HG02798 (cell line): ENCODE results near the gene ZNF532.

Experiments used
- ATAC-seq: cut with Tn5 transposase; IDR thresholded peaks from one replicate; pipeline ENCODE4 v1.9.1; 2021; ENCODE audit warnings: mild to moderate bottlenecking; ENCODE audit not compliant: unreplicated experiment, poor library complexity

The ZNF532 gene

DNA sequence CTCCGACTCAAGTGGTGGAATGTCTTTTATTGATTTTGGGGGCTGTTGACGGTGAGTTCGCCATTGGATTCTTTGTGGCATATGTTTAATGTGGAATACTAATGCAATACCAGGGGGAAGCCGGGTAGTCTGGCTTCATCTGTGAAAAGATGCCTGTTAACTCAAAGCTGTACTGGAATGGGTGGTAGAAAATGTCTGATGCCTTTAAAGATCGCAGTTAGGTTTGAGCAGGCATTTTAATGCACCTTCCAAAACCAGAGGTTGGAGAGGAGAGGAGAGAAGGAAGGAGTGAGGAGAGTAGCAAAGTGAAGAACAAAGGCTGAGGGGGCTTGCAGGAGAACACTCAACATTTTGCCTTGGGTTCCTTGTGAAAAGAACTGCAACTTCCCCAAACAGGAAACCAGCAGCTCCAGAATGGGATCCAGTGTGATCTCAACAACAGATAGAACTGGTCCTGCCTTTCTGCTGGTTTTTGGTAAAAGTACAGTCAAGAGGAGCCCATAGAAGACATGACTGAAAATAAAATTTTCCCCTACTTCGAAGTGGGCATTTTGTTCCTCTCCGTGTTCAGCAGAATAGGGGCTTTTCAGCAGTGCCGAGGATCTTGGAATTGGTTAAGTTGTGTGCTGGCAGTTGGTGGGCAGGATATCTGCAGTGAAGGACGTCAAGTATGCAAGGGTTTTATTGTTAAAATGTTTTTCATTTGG, 1.5 kb downstream of the ZNF532 start:
- ATAC-seq = no peak

- ATAC-seq = no peak
These were observed 2.1 kb downstream of the ZNF532 start for GRCh38 chr18:58866773-58867150.

GRCh38 chr18:58867281-58867961, 2.7 kb downstream of the ZNF532 start:
- ATAC-seq = no peak

DNA sequence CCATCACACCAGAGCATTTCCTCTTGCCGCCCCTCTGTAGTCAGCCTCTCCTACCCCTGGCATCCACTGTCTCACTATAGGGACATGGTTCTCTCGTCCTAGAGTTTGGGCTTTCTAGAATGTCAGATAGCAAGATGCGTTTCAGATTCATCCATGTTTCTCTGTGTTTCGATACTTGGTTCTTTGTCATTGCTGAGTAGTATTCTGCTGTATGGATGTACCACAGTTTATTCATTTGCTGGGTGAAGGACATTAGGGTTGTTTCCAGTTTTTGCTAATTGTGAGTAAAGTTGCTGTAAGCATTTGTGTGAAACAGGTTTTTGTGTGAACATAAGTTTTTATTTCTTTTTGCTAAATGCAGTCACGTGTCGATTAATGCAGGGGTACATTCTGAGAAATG, 3.8 kb downstream of the ZNF532 start:
- ATAC-seq = no peak

DNA sequence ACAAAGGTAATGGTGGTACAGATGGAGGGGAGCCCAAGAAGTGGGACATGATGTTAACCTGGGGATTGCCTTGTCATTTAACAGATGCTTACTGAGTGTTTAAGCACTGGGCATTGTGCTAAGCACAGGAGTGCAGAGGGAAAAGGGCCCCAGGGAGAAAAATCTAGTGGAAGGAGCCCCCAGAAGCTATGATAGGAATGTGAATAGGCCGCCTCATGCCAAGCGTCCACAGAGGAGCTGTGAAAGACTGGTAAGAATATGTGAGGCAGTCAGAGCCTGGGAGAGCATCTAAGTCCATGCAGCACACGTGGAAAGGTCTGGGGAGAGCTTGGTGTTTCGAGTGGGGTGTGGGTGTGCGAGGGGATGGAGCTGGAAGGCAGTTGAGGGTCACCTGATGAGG, 5.5 kb downstream of the ZNF532 start:
- no peak for ATAC-seq

DNA sequence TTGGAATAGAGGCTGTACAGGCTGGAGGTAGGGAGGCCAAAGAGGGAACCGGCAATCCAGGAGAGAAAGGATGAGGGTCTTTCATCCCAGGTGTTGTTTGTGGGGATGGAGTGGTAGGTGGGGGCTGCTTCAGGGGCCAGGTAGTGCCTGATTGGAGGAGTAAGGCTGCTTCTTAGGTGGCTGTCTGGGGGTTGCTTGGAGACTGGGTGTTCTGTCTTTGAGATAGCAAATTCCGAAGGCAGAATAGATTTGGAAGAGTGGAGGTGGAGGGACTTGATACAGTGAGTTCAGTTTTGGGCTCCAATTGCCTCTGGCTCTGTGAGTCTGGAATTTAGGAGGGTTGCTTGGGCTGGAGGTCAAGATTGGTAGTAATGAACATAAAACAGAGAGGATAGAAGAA, 5.9 kb downstream of the ZNF532 start:
- no peak for ATAC-seq

DNA sequence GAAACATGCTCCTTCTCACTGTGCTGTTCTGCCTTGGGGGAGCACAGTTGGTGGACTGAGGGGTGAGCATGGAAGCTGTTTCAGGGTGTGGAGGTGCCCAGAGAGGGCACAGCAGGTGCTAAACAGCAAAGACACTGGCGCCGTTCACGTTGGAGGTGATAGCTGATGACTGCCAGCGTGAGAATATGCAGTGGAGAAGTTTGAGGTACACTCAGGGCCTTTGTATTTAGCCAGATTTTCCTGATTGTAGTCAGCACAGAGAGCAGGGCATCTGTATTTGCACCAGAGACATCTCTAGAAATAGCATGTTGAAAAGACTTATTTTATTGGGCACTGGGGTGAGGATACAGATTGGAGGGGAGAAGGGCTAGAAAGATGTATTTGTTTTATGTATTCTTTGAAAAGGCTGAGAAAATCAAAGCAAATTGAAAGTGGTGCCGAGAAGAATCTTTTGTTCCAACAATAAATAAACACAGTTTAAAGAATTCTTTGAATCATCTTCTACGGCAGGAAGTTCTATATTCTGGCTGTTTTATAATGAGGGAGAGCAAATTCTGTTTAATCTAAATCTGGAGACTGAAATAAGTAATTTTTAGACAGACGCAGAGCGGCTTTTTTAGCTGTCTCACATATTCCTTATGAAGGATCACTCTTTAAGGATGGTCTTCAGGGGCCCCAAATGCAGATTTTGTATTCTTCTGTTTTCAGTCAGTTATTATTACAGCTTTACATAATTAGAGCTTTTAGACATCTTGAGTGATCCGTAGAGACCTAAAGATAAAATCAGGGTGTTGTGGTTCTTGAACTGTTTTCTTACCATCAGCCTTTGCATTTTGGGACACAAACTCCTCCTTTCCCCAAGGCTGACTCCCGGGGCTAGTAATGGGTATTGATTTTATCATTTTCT, 7.1 kb downstream of the ZNF532 start:
- no peak for ATAC-seq

DNA sequence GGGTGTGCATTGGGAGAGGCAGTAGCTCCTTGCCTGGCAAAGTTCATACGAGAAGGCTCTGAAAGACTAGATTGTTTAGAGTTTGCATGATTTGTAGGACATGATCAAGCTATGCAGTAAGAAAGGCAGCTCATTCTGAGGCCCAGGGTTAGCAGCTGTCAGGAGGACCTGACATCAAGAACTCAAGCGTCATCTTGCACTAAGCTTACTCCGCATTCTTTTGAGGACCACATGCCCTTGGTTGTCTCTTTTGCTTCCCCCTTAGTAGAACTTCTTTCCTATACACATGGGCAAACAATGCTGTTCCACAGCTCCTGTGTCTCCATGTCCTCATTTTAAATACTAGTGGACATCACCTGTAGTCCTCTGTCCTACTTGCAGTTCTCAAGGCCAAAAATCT, 14.0 kb downstream of the ZNF532 start:
- ATAC-seq = no peak

- no peak for ATAC-seq
These were observed 16.8 kb downstream of the ZNF532 start for GRCh38 chr18:58881477-58881876.

- ATAC-seq = no peak
These were observed 17.4 kb downstream of the ZNF532 start for GRCh38 chr18:58882044-58882443.

DNA sequence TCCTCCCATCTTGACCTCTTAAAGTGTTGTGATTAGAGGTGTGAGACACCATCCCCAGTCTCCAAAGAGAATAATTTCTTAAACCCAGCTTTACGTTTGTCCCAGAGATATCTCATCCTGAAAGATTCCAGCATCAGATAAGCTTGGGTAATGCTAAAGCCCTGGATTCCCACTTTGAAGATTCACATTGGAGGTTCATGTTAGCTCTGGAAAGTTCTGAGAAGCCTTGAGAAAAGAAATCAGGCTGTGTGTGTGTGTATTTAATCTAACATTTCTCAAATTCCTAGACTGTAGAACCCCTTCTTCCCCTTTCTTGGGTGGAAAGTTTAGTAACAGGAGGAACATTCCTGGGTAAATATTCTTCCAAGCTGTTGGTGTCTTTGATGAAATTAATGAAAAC, 18.0 kb downstream of the ZNF532 start:
- ATAC-seq = no peak

DNA sequence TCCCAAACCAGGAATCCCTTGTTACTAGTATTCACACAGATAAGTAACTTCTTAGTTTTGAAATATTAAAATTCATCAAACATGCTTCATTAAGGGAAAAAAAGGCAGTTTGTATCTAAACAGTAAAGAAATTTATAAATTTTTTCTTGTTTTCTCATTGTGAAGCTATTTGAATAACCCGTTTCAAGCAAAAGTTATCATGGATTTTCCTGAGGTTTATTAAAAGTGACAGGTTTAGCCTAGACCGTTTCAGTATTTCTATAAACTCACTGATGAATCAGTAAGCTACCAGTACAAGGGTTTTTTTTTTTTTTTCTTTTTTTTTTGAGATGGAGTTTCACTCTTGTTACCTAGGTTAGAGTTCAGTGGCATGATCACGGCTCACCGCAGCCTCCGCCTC, 20.0 kb downstream of the ZNF532 start:
- ATAC-seq = no peak

DNA sequence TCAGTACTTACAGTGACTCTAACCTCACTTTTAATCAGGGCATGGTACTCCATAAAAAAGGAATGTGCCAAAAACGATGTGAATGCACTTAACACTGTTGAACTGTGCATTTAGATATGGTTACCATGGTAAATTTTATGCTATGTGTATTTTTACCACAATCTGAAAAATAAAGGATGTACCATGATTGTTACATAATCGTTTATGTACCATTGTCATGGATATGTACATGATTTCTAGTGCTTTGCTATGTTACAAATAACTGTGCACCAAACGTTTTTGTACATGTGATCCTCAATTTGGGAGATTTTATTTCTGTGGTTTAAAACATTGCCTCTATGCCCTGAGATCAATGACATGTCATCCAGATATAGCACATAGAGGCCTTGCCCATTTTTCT, 21.8 kb downstream of the ZNF532 start:
- ATAC-seq = no peak

- ATAC-seq = no peak
These were observed 22.4 kb downstream of the ZNF532 start for GRCh38 chr18:58886864-58887612.

DNA sequence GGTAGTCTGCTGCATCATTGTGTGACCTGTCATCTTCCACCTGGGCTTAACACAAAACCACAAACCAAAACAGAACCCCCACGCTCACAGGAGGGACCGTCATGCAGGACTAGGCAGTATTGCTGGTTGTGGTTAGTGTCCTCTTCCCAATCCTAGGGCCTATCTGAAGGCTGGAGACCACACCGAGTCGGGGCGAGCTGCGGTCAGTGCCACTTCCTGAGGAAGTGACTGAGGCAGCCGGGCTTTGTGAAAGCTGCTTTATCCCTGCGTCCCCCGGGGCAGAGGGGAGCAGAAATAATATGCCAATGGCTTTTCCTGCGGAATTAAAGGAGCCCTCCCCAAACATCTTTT, 22.9 kb downstream of the ZNF532 start:
- ATAC-seq = peak; percentile 70

GRCh38 chr18:58891776-58892175, 27.1 kb downstream of the ZNF532 start:
- ATAC-seq = no peak

GRCh38 chr18:58892488-58892887, 27.8 kb downstream of the ZNF532 start:
- ATAC-seq = no peak

- no peak for ATAC-seq
These were observed 28.9 kb downstream of the ZNF532 start for GRCh38 chr18:58893388-58894099.

GRCh38 chr18:58894930-58895329, 30.3 kb downstream of the ZNF532 start:
- no peak for ATAC-seq

GRCh38 chr18:58895385-58895784, 30.7 kb downstream of the ZNF532 start:
- ATAC-seq = no peak
